H9 (cell line): ENCODE data around the gene KY. TPM values are rescaled to one million over a fixed set of nuclear protein-coding genes. Genes with fewer than 3 reads are reported as not detected.

Experiments used
- DNase-seq: peaks from one replicate; pipeline ENCODE4 v3.0.0-alpha.2; 2017
- H2AFZ ChIP-seq: one replicate; pipeline ENCODE4 v1.6.1; 2013; ENCODE audit warnings: mild to moderate bottlenecking, low read length, control low read depth, moderate library complexity
- H2AK5ac ChIP-seq: 2 replicates; pipeline ENCODE4 v1.6.1; 2013; ENCODE audit warnings: low read length, control low read depth, mixed read lengths; ENCODE audit not compliant: insufficient read length
- H2BK120ac ChIP-seq: one replicate; pipeline ENCODE4 v1.6.1; 2013; ENCODE audit warnings: low read depth, mild to moderate bottlenecking, low read length, control low read depth, inconsistent platforms; ENCODE audit not compliant: poor library complexity, severe bottlenecking
- H2BK12ac ChIP-seq: 2 replicates; pipeline ENCODE4 v1.6.1; 2013; ENCODE audit warnings: low read length, control low read depth, mixed read lengths, low read depth; ENCODE audit not compliant: insufficient read length
- H2BK15ac ChIP-seq: 2 replicates; pipeline ENCODE4 v1.6.1; 2013; ENCODE audit warnings: low read depth, low read length, control low read depth
- H2BK20ac ChIP-seq: one replicate; pipeline ENCODE4 v1.6.1; 2013; ENCODE audit warnings: low read depth, mild to moderate bottlenecking, low read length, control low read depth, inconsistent platforms; ENCODE audit not compliant: poor library complexity, severe bottlenecking
- H2BK5ac ChIP-seq: 2 replicates; pipeline ENCODE4 v1.6.1; 2013; ENCODE audit warnings: low read length, control low read depth, mixed read lengths; ENCODE audit not compliant: insufficient read length
- H3K14ac ChIP-seq: 2 replicates; pipeline ENCODE4 v1.6.1; 2013; ENCODE audit warnings: low read length, control low read depth; ENCODE audit not compliant: insufficient read depth
- H3K18ac ChIP-seq: 2 replicates; pipeline ENCODE4 v1.6.1; 2013; ENCODE audit warnings: low read depth, mild to moderate bottlenecking, mixed read lengths, low read length, control low read depth; ENCODE audit not compliant: insufficient read length
- H3K23ac ChIP-seq: 2 replicates; pipeline ENCODE4 v1.6.1; 2013; ENCODE audit warnings: low read length, control low read depth, mixed read lengths, low read depth; ENCODE audit not compliant: insufficient read length
- H3K23me2 ChIP-seq: 2 replicates; pipeline ENCODE4 v1.6.1; 2013; ENCODE audit warnings: low read depth, mild to moderate bottlenecking, mixed read lengths, low read length, control low read depth; ENCODE audit not compliant: insufficient read length, poor library complexity, severe bottlenecking
- H3K27ac ChIP-seq: 2 replicates; pipeline ENCODE4 v1.5.1; 2013; ENCODE audit warnings: low read length, control low read depth, mixed read lengths, low read depth; ENCODE audit not compliant: insufficient read length
- H3K27me3 ChIP-seq: 2 replicates; pipeline ENCODE4 v1.6.1; 2013; ENCODE audit warnings: low read length, control low read depth, inconsistent platforms; ENCODE audit not compliant: insufficient read depth
- H3K4ac ChIP-seq: 2 replicates; pipeline ENCODE4 v1.6.1; 2013; ENCODE audit warnings: low read depth, mild to moderate bottlenecking, control low read depth, inconsistent platforms, low read length, moderate library complexity
- H3K4me1 ChIP-seq: 2 replicates; pipeline ENCODE4 v1.6.1; 2013; ENCODE audit warnings: low read length, control low read depth, inconsistent platforms; ENCODE audit not compliant: insufficient read depth
- H3K4me2 ChIP-seq: 2 replicates; pipeline ENCODE4 v1.6.1; 2013; ENCODE audit warnings: low read length, control low read depth, mixed read lengths; ENCODE audit not compliant: insufficient read length, insufficient read depth
- H3K56ac ChIP-seq: 2 replicates; pipeline ENCODE4 v1.6.1; 2013; ENCODE audit warnings: low read depth, mild to moderate bottlenecking, mixed read lengths, low read length, control low read depth; ENCODE audit not compliant: insufficient read length
- H3K79me1 ChIP-seq: 2 replicates; pipeline ENCODE4 v1.6.1; 2013; ENCODE audit warnings: low read depth, mild to moderate bottlenecking, moderate library complexity, low read length, control low read depth, inconsistent platforms; ENCODE audit not compliant: insufficient read depth, poor library complexity, severe bottlenecking
- H3K79me2 ChIP-seq: 2 replicates; pipeline ENCODE4 v1.6.1; 2013; ENCODE audit warnings: low read length, control low read depth, inconsistent platforms; ENCODE audit not compliant: insufficient read depth
- H3K9ac ChIP-seq: 2 replicates; pipeline ENCODE4 v1.6.1; 2013; ENCODE audit warnings: low read length, control low read depth, mixed read lengths; ENCODE audit not compliant: insufficient read length; ENCODE audit errors: extremely low read depth
- H3K9me3 ChIP-seq: one replicate; pipeline ENCODE4 v1.6.1; 2013; ENCODE audit warnings: low read depth, low read length, inconsistent platforms; ENCODE audit not compliant: control insufficient read depth
- H3T11ph ChIP-seq: one replicate; pipeline ENCODE4 v1.6.1; 2013; ENCODE audit warnings: mild to moderate bottlenecking, low read length, control low read depth, inconsistent platforms
- H4K20me1 ChIP-seq: one replicate; pipeline ENCODE4 v1.6.1; 2013; ENCODE audit not compliant: control insufficient read depth, insufficient read length, insufficient read depth
- H4K5ac ChIP-seq: 2 replicates; pipeline ENCODE4 v1.6.1; 2013; ENCODE audit warnings: low read depth, mild to moderate bottlenecking, mixed read lengths, low read length, control low read depth; ENCODE audit not compliant: insufficient read length
- H4K8ac ChIP-seq: replicated peaks from 2 replicates; pipeline ENCODE4 v1.6.1; 2013; ENCODE audit warnings: low read length, control low read depth, mixed read lengths, low read depth; ENCODE audit not compliant: insufficient read length
- H4K91ac ChIP-seq: 2 replicates; pipeline ENCODE4 v1.6.1; 2013; ENCODE audit warnings: low read depth, mild to moderate bottlenecking, moderate library complexity, mixed read lengths, low read length, control low read depth; ENCODE audit not compliant: insufficient read length
- H3K27ac Mint-ChIP-seq, 3 experiments: 2 replicates in 2 of 3; 3 replicates in 1 of 3; pipeline ENCODE4 v1.8.0; 2020 to 2021; ENCODE audit warnings: mixed read lengths in 3 of 3, mild to moderate bottlenecking in 1 of 3, moderate library complexity in 1 of 3
- H3K27me3 Mint-ChIP-seq: 2 replicates; pipeline ENCODE4 v1.8.0; 2021; ENCODE audit warnings: low read depth, mild to moderate bottlenecking, moderate library complexity, mixed read lengths
- H3K36me3 Mint-ChIP-seq, 3 experiments: 2 replicates in 2 of 3; 3 replicates in 1 of 3; pipeline ENCODE4 v1.8.0; 2020 to 2021; ENCODE audit warnings: low read depth in 3 of 3, mixed read lengths in 3 of 3; ENCODE audit not compliant: insufficient read depth in 1 of 3
- H3K4me1 Mint-ChIP-seq, 2 experiments: 2 replicates each; pipeline ENCODE4 v1.8.0; 2020; ENCODE audit warnings: mixed read lengths in 2 of 2
- H3K4me3 Mint-ChIP-seq, 2 experiments: 2 replicates in 1 of 2; 3 replicates in 1 of 2; pipeline ENCODE4 v1.8.0; 2020 to 2021; ENCODE audit warnings: mild to moderate bottlenecking in 2 of 2, mixed read lengths in 2 of 2, moderate library complexity in 1 of 2
- H3K9me3 Mint-ChIP-seq, 2 experiments: 2 replicates in 1 of 2; 3 replicates in 1 of 2; pipeline ENCODE4 v1.8.0; 2020; ENCODE audit warnings: mild to moderate bottlenecking in 2 of 2, mixed read lengths in 2 of 2, moderate library complexity in 1 of 2
- WGBS: extraction: QIAGEN DNeasy Blood & Tissue Kit; methylation state at CpG from one replicate; pipeline ENCODE4 v1.1.7; 2013; ENCODE audit warnings: missing lambda C conversion rate, low lambda C conversion rate, mixed read lengths; ENCODE audit not compliant: insufficient read length; ENCODE audit errors: extremely low coverage; 5-methylcytosine and 5-hydroxymethylcytosine counted together
- total RNA-seq: library from RNA; stranded (reverse); gene quantifications from 2 replicates; pipeline ENCODE4 v1.2.1, GENCODE V29; 2021
- TF ChIP-seq, protein P1 (sequence below): fragments of 200-600 bp; sonication (generic); conservative IDR thresholded peaks from 3 replicates; pipeline ENCODE4 v1.8.0; 2021; ENCODE audit warnings: antibody characterized with exemption, mild to moderate bottlenecking

Gene KY
- total RNA-seq, 1 experiment from 2014 or later = not detected

- no peak overlapping the region for H4K8ac ChIP-seq
- H3K4me1 Mint-ChIP-seq = peaks cover 2% of the 10 kb centered on the region in 2 experiments
- peaks cover 0 to 3% of the 10 kb centered on the region in 2 experiments; a peak in 1 of 5 replicates for H3K9me3 Mint-ChIP-seq
- H3K4me1 ChIP-seq = no peaks in the 10 kb centered on the region
- peaks cover 12% of the 10 kb centered on the region; the same call in 1 of the 2 replicates for H3K27me3 ChIP-seq
- H2AK5ac ChIP-seq = no peak overlapping the region
- no peaks in the 10 kb centered on the region for H4K20me1 ChIP-seq
- H3K79me2 ChIP-seq = no peaks in the 10 kb centered on the region
- no peak overlapping the region for H3K23ac ChIP-seq
- no peak overlapping the region for H2BK20ac ChIP-seq
- no CpG with 5 or more reads among the region's 3 CpGs for WGBS
- H2AFZ ChIP-seq = no peak overlapping the region
- no peak overlapping the region for H4K5ac ChIP-seq
- no peaks in the 10 kb centered on the region for H3K23me2 ChIP-seq
- no peak overlapping the region for H3K4me3 Mint-ChIP-seq
- H3K9me3 ChIP-seq = no peaks in the 10 kb centered on the region
- TF ChIP-seq, protein P1, sequence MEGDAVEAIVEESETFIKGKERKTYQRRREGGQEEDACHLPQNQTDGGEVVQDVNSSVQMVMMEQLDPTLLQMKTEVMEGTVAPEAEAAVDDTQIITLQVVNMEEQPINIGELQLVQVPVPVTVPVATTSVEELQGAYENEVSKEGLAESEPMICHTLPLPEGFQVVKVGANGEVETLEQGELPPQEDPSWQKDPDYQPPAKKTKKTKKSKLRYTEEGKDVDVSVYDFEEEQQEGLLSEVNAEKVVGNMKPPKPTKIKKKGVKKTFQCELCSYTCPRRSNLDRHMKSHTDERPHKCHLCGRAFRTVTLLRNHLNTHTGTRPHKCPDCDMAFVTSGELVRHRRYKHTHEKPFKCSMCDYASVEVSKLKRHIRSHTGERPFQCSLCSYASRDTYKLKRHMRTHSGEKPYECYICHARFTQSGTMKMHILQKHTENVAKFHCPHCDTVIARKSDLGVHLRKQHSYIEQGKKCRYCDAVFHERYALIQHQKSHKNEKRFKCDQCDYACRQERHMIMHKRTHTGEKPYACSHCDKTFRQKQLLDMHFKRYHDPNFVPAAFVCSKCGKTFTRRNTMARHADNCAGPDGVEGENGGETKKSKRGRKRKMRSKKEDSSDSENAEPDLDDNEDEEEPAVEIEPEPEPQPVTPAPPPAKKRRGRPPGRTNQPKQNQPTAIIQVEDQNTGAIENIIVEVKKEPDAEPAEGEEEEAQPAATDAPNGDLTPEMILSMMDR = no peak
- H3K18ac ChIP-seq = no peak overlapping the region
- H3K27me3 Mint-ChIP-seq = peaks cover 75% of the 10 kb centered on the region
- H2BK15ac ChIP-seq = no peak overlapping the region
- H3K27ac ChIP-seq = no peak overlapping the region
- H2BK120ac ChIP-seq = no peak overlapping the region
- no peak overlapping the region for H3T11ph ChIP-seq
- H2BK12ac ChIP-seq = no peak overlapping the region
- H3K79me1 ChIP-seq = no peaks in the 10 kb centered on the region
- no peak overlapping the region for H4K91ac ChIP-seq
- H3K14ac ChIP-seq = no peak overlapping the region
- H3K56ac ChIP-seq = no peak overlapping the region
- H3K4ac ChIP-seq = no peak overlapping the region
- H3K9ac ChIP-seq = no peak overlapping the region
- H3K36me3 Mint-ChIP-seq = no peaks in the 10 kb centered on the region
- no peak for DNase-seq
- no peak overlapping the region for H3K4me2 ChIP-seq
- no peak overlapping the region for H3K27ac Mint-ChIP-seq
- no peak overlapping the region for H2BK5ac ChIP-seq
These were observed 48.9 kb upstream of the KY start for GRCh38 chr3:134699721-134700120.
